A549 (cell line): ENCODE results near the gene CMIP. TPM values are rescaled to one million over a fixed set of nuclear protein-coding genes. Genes with fewer than 3 reads are reported as not detected.

Source experiments
- ATAC-seq, 2 experiments: fragments of 200-7000 bp in 1 of 2; fragments of >200 bp in 1 of 2; cut with Nextera tagmentation in 1 of 2; cut with Tn5 transposase in 1 of 2; 3 replicates each; pipeline versions ENCODE4 v1.8.0 to v1.9.1; 2018 to 2020; ENCODE audit warnings: mild to moderate bottlenecking in 1 of 2, moderate library complexity in 1 of 2
- CTCF ChIA-PET: fragments of 300-600 bp; sonication (Branson Sonifier 250); formaldehyde crosslinking; extraction: SDS; loops from one replicate; lab custom pipeline; 2021; ENCODE audit warnings: antibody characterized with exemption, inconsistent platforms; lab: Yijun Ruan, JAX
- POLR2A ChIA-PET: fragments of 350-600 bp; formaldehyde crosslinking; extraction: SDS; loops from one replicate; lab custom pipeline; 2021; ENCODE audit warnings: antibody characterized with exemption, inconsistent platforms; lab: Yijun Ruan, JAX
- DNase-seq, 2 experiments: peaks; one replicate each; pipeline versions ENCODE4 v3.0.0 to v3.0.0-alpha.2; 2011 to 2016; ENCODE audit warnings: low read depth in 1 of 2, low spot score in 1 of 2
- FAIRE-seq: peaks from 2 replicates; lab custom pipeline; 2011; peaks lifted over from hg19 to GRCh38; lab: Jason Lieb, UNC
- H3K27ac ChIP-seq, 2 experiments: fragments of >200 bp; sonication (Bioruptor Twin); formaldehyde crosslinking; 3 replicates each; pipeline ENCODE4 v1.5.1; 2016 to 2017
- H3K4me1 ChIP-seq: fragments of >200 bp; sonication (Bioruptor Twin); formaldehyde crosslinking; 3 replicates; pipeline ENCODE4 v1.6.1; 2016
- H3K4me2 ChIP-seq: fragments of >200 bp; sonication (Bioruptor Twin); formaldehyde crosslinking; 3 replicates; pipeline ENCODE4 v1.6.1; 2016
- H3K4me3 ChIP-seq: fragments of >200 bp; sonication (Bioruptor Twin); formaldehyde crosslinking; 3 replicates; pipeline ENCODE4 v1.5.1; 2016
- H3K9me3 ChIP-seq: fragments of >200 bp; sonication (Bioruptor Twin); formaldehyde crosslinking; 3 replicates; pipeline ENCODE4 v1.6.1; 2016
- BHLHE40 ChIP-seq: IDR thresholded peaks from 2 replicates; pipeline ENCODE4 v1.6.1; 2012; ENCODE audit warnings: low read depth, low read length, inconsistent platforms
- CEBPB ChIP-seq, 2 experiments: fragments of >200 bp in 1 of 2; sonication (Bioruptor Twin) in 1 of 2; formaldehyde crosslinking in 1 of 2; IDR thresholded peaks; 2 replicates each; pipeline ENCODE4 v1.6.1; 2012 to 2016
- CHD2 ChIP-seq: fragments of 150-350 bp; IDR thresholded peaks from 2 replicates; pipeline ENCODE4 v1.6.1; 2014; ENCODE audit warnings: low read length; ENCODE audit not compliant: partially characterized antibody
- FOSL2 ChIP-seq, 2 experiments: fragments of 450-650 bp in 1 of 2; fragments of >200 bp in 1 of 2; sonication (Bioruptor Twin) in 1 of 2; formaldehyde crosslinking; IDR thresholded peaks; 2 replicates each; pipeline versions ENCODE4 v1.5.0 to v1.6.1; 2016 to 2020; ENCODE audit warnings: mild to moderate bottlenecking in 1 of 2, moderate library complexity in 1 of 2
- GATA3 ChIP-seq: IDR thresholded peaks from 2 replicates; pipeline ENCODE4 v1.6.1; 2012; ENCODE audit warnings: borderline replicate concordance
- HDAC2 ChIP-seq: fragments of 200-600 bp; sonication (generic); IDR thresholded peaks from 2 replicates; pipeline ENCODE4 v1.6.1; 2016
- HEYL ChIP-seq: fragments of 250-450 bp; sonication (Bioruptor Pico); IDR thresholded peaks from 2 replicates; pipeline ENCODE4 v1.8.0; 2021; ENCODE audit warnings: mild to moderate bottlenecking, moderate library complexity
- HOXB13 ChIP-seq: fragments of 250-450 bp; sonication (Bioruptor Pico); IDR thresholded peaks from 2 replicates; pipeline ENCODE4 v1.5.0; 2020; ENCODE audit warnings: low read depth, mild to moderate bottlenecking, moderate library complexity
- JUN ChIP-seq, 2 experiments: fragments of >200 bp; sonication (Bioruptor Twin); formaldehyde crosslinking; IDR thresholded peaks; 2 replicates in 1 of 2; 3 replicates in 1 of 2; pipeline ENCODE4 v1.6.1; 2016 to 2017
- KDM1A ChIP-seq: fragments of 200-600 bp; sonication (generic); IDR thresholded peaks from 2 replicates; pipeline ENCODE4 v1.6.1; 2016; ENCODE audit warnings: low read depth, mild to moderate bottlenecking
- MYC ChIP-seq: IDR thresholded peaks from 2 replicates; pipeline ENCODE4 v1.6.1; 2012; ENCODE audit warnings: mild to moderate bottlenecking, inconsistent platforms, low read length, improper control_type of control experiment, borderline replicate concordance
- NPAS2 ChIP-seq: fragments of 250-450 bp; sonication (Bioruptor Pico); IDR thresholded peaks from 2 replicates; pipeline ENCODE4 v1.8.0; 2022; ENCODE audit warnings: mild to moderate bottlenecking, moderate library complexity, borderline replicate concordance
- POLR2A ChIP-seq: IDR thresholded peaks from 2 replicates; pipeline ENCODE4 v1.6.1; 2012; ENCODE audit warnings: mild to moderate bottlenecking, low read length
- POLR2AphosphoS2 ChIP-seq: conservative IDR thresholded peaks from 2 replicates; pipeline ENCODE4 v1.6.1; 2012; ENCODE audit warnings: low read length, improper control_type of control experiment, inconsistent platforms
- SMC3 ChIP-seq: fragments of >200 bp; sonication (Bioruptor Twin); formaldehyde crosslinking; IDR thresholded peaks from 3 replicates; pipeline ENCODE4 v1.6.1; 2018; ENCODE audit warnings: inconsistent platforms
- ZC3H11A ChIP-seq: fragments of 450-650 bp; IDR thresholded peaks from 2 replicates; pipeline ENCODE4 v1.6.1; 2014; ENCODE audit warnings: antibody characterized with exemption, mild to moderate bottlenecking
- WGBS: methylation state at CpG from one replicate; pipeline ENCODE4 v1.1.6; 2017; ENCODE audit errors: missing lambda C conversion rate; 5-methylcytosine and 5-hydroxymethylcytosine counted together
- polyA plus RNA-seq, 4 experiments: library from polyadenylated mRNA; depleted of rRNA in 3 of 4; stranded (reverse); fragments of >200 nt; fragmentation: RNase III in 1 of 4; extraction: RNeasy Plus Mini Kit Qiagen cat#74134 plus additional on column Dnase treatment in 1 of 4; gene quantifications; 2 replicates in 3 of 4; 3 replicates in 1 of 4; pipeline ENCODE4 v1.2.3, GENCODE V29; 2011 to 2017
- TF ChIP-seq, protein P1 (sequence below): fragments of >200 bp; sonication (Bioruptor Twin); formaldehyde crosslinking; IDR thresholded peaks from 3 replicates; pipeline ENCODE4 v1.6.1; 2016
- TF ChIP-seq, protein P2 (sequence below): fragments of 200-600 bp; sonication (generic); IDR thresholded peaks from 2 replicates; pipeline ENCODE4 v1.6.1; 2016; ENCODE audit warnings: antibody characterized with exemption, mild to moderate bottlenecking, moderate library complexity

Gene CMIP
- polyA plus RNA-seq, 2 of the 4 experiments (the other 2 are of a cell fraction): 21.6 to 125 TPM

DNA sequence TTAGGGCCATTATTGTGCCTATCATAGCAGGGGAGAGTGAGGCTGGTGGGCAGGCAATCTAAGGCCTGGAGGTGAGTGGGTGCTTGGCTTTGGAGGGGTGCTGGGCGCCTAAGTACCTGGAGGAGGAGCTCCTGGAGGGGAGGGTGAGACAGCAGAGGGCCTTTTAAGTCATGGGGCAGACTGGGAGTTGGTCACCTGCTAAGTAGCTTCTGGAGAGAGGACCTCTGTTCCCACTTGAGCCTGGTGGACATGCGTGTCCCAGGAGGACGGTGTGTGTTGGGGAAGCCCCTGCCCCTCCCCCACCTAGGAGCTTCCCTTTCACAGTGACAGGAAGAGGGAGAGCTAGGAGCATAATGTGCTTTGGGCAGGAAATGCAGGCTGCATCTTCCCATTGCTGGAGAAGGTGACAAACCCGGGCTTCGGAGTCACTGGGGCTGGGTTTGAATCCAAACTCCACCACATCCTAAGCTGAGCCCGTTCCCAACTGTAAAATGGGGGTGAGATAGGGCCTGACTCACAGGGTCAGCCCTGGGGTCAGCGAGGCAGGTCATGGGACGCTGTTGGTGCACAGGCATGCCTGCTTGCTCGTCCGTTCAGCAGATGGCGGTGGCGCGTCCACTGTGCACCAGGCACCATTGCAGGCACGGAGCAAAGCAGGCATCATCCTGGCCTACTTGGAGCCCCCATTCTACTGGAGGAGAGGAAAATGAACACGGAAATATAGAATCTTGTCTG, 37.9 kb downstream of the CMIP start:
- Histone ChIP-seq H3K4me1 (peaks cover 100% of the 10 kb centered on the region), H3K4me3 (no peak overlapping the region)
- CTCF ChIA-PET: interaction anchor here (0.6 to 2.1 kb wide), 8 partner anchors 13 to 220 kb away, joined by 3 to 7 read pairs (median 4); no protein-coding TSS in a partner anchor
- TF ChIP-seq CHD2 (no peak), MYC (no peak), POLR2AphosphoS2 (no peak), HOXB13 (CRISPR knock-in tag) (no peak), HDAC2 (no peak), GATA3 (no peak), SMC3 (no peak), NPAS2 (CRISPR knock-in tag) (no peak), JUN (IDR thresholded peaks at IDR 0.05) (no peak)
- TF ChIP-seq, protein P1, sequence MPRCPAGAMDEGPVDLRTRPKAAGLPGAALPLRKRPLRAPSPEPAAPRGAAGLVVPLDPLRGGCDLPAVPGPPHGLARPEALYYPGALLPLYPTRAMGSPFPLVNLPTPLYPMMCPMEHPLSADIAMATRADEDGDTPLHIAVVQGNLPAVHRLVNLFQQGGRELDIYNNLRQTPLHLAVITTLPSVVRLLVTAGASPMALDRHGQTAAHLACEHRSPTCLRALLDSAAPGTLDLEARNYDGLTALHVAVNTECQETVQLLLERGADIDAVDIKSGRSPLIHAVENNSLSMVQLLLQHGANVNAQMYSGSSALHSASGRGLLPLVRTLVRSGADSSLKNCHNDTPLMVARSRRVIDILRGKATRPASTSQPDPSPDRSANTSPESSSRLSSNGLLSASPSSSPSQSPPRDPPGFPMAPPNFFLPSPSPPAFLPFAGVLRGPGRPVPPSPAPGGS: no peak
- TF ChIP-seq, all 56 proteins: peak for 0
- no peak for DNase-seq
- ATAC-seq: peak in 1 of 2 experiments; percentile 1; a peak in 1 of 6 replicates
- H3K4me2 ChIP-seq: 0 out of 3 replicates have a peak overlapping the region, but pooled peaks have one; percentile 13
- peak overlapping the region; percentile 37 to 81; a peak in 4 of 6 replicates for H3K27ac ChIP-seq
- POLR2A ChIA-PET: no interaction called here
- FAIRE-seq: no peak
- no peaks in the 10 kb centered on the region for H3K9me3 ChIP-seq
- WGBS: 91% methylated on average over 15 of the region's 15 CpGs

DNA sequence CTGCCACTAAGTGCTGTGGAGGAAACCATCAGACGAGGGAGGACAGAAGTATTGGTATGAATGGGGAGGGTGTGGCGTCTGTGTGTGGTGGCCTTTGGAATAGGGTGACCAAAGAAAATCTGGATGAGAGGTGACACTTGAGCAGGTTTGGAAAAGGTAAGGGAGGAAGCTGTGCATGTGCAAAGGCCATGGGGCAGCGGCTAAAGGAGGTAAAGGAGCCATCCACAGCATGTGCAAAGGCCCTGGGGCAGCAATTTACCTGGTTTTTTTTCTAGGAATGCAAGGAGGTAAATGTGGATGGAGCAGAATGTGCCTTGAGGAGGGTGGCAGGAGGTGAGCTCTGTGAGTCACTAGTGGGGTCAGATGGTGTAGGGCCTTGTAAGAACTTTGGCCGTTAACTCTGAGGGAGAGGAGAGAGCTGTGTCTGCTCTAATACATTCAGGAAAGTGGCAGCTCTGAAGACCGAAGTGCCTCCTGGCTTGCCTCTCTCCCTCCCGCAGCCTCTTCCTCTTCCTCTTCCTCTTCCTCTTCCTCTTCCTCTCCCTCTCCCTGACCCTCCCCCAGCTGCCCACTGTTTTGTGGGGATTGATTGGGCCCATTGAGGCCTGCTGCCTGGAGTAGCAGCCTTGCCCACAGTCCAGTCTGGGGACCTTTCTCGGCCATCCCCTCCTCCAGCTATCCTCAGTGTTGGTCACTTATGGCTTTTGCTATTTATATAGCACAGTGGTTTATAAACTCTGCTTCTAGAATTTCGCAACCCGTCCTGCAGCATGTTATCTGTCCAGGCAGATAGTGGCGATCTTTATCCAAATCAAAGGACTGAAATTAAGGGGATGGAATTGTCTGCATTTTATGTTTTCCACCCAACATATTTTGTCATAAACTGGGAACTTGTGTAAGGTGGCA, 38.7 kb downstream of the CMIP start:
- ChIA-PET POLR2A (no interaction called here), CTCF (interaction anchor here (0.6 to 2.1 kb wide), 8 partner anchors 11 to 290 kb away, joined by 3 to 7 read pairs (median 4); no protein-coding TSS in a partner anchor)
- WGBS: 78% methylated on average over 10 of the region's 10 CpGs
- no peak overlapping the region for H3K4me3 ChIP-seq
- H3K4me1 ChIP-seq: peaks cover 100% of the 10 kb centered on the region
- TF ChIP-seq HDAC2: peak; percentile 47; the same call in 1 of the 2 replicates
- TF ChIP-seq POLR2A: no peak
- TF ChIP-seq ZC3H11A: no peak
- TF ChIP-seq, protein P2, sequence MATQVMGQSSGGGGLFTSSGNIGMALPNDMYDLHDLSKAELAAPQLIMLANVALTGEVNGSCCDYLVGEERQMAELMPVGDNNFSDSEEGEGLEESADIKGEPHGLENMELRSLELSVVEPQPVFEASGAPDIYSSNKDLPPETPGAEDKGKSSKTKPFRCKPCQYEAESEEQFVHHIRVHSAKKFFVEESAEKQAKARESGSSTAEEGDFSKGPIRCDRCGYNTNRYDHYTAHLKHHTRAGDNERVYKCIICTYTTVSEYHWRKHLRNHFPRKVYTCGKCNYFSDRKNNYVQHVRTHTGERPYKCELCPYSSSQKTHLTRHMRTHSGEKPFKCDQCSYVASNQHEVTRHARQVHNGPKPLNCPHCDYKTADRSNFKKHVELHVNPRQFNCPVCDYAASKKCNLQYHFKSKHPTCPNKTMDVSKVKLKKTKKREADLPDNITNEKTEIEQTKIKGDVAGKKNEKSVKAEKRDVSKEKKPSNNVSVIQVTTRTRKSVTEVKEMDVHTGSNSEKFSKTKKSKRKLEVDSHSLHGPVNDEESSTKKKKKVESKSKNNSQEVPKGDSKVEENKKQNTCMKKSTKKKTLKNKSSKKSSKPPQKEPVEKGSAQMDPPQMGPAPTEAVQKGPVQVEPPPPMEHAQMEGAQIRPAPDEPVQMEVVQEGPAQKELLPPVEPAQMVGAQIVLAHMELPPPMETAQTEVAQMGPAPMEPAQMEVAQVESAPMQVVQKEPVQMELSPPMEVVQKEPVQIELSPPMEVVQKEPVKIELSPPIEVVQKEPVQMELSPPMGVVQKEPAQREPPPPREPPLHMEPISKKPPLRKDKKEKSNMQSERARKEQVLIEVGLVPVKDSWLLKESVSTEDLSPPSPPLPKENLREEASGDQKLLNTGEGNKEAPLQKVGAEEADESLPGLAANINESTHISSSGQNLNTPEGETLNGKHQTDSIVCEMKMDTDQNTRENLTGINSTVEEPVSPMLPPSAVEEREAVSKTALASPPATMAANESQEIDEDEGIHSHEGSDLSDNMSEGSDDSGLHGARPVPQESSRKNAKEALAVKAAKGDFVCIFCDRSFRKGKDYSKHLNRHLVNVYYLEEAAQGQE: no peak
- TF ChIP-seq JUN (IDR thresholded peaks at IDR 0.05): no peak
- TF ChIP-seq FOSL2 (IDR thresholded peaks at IDR 0.05): no peak
- no peak for TF ChIP-seq FOSL2 (CRISPR knock-in tag; IDR thresholded peaks at IDR 0.05)
- peak; percentile 87; the same call in 1 of the 2 replicates for TF ChIP-seq KDM1A
- TF ChIP-seq MYC: no peak
- TF ChIP-seq BHLHE40: no peak
- peak; percentile 73 to 95; a peak in 3 of 4 replicates for TF ChIP-seq CEBPB (IDR thresholded peaks at IDR 0.05)
- no peak for TF ChIP-seq HEYL
- no peak for DNase-seq
- FAIRE-seq: no peak
- H3K4me2 ChIP-seq: peak overlapping the region; percentile 33
- peak overlapping the region; percentile 37 to 81; a peak in 4 of 6 replicates for H3K27ac ChIP-seq
- peak in 1 of 2 experiments; percentile 15; a peak in 2 of 6 replicates for ATAC-seq
- no peaks in the 10 kb centered on the region for H3K9me3 ChIP-seq
